8988T (cell line): ENCODE results near the gene POLE2.
"Not testable (repeated sequence)": the region's sequence is repeated elsewhere in the genome, so short reads cannot be mapped to it uniquely, and the experiment has no call there.

Source experiments
- DNase-seq: peaks from one replicate; pipeline ENCODE4 v3.0.0; 2011

POLE2 gene

GRCh38 chr14:49687942-49688700 is at the start of gene POLE2:
Gene POLE2, minus strand, starts transcription at chr14:49688214. Its CDS starts 11 bp downstream, at chr14:49688203.
- DNase-seq: peak; percentile 69

GRCh38 chr14:49735669-49736068 is 47.7 kb upstream of the POLE2 start:
- DNase-seq: not testable (repeated sequence)

DNA sequence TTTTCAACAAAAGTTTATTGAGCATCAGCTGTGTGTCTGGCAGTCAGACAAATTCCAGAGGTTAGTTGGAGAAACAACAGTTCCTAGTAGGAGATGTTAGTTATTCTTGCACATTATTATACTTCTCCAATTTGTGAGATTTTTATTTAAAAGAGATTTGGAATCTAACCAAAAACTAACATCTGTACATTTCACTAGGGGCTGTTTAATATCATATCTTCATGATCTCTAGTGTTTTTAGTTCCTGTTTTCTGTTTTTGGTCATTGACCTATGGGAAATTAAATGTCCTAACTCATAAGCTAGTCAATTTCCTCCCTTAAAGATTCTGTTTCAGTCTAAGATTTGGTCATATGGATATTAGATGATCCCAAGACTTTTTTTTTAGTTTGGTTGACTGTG is 45.8 kb upstream of the POLE2 start:
- DNase-seq: no peak

- DNase-seq: no peak
Measured at GRCh38 chr14:49732896-49733295, 44.9 kb upstream of the POLE2 start.

GRCh38 chr14:49727171-49727570 is 39.2 kb upstream of the POLE2 start:
- no peak for DNase-seq

GRCh38 chr14:49721733-49722435 is 33.9 kb upstream of the POLE2 start:
- not testable (repeated sequence) for DNase-seq

DNA sequence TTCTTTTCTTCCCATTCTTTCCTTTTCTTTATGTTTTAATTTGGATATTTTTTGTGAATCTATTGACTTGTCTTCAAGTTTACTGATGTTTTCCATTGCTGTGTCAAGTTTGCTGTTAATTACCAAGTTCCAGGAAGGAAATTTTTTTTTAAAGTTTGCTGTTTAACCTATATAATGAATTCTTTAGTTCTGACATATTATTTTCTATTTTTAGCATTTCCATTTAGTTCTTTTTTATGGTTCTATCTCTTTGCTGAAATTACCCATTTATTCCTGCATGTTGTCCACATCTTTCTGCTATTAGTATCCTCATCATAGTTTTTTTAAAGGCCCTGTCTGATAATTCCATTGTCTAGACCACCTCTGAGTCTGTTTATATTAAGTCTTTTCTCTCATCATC is 32.7 kb upstream of the POLE2 start:
- DNase-seq: no peak

DNA sequence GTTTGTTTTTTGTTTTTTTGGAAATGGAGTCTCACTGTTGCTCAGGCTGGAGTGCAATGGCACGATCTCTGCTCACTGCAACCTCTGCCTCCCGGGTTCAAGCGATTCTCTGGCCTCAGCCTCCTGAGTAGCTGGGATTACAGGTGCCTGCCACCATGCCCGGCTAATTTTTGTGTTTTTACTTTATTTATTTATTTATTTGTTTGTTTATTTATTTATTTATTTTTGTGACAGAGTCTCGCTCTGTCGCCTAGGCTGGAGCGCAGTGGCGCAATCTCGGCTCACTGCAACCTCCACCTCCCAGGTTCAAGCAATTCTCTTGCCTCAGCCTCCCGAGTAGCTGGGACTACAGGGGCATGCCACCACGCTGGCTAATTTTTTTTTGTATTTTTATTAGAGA is 23.0 kb upstream of the POLE2 start:
- not testable (repeated sequence) for DNase-seq

- DNase-seq: not testable (repeated sequence)
Measured at GRCh38 chr14:49704471-49704870, 16.5 kb upstream of the POLE2 start.

DNA sequence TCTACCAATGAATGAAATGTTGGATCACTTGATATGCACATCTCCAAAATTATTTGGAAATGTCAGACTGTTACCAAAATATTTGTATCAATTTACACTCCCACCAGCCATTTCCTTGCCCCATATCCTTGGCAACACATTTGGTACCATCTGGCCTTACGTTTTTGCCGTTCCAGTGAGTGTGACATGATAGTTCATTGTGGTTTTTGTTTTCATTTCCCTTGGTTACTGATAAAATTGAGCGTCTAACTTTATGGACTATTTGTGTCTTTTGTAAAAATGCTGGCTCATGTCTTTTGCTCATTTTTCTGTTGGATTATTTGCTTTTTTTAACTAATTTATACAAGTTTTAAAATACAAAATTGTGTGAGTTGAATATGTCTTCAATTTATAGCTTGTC is 16.0 kb upstream of the POLE2 start:
- DNase-seq: no peak

GRCh38 chr14:49702725-49703124 is 14.7 kb upstream of the POLE2 start:
- DNase-seq: no peak

DNA sequence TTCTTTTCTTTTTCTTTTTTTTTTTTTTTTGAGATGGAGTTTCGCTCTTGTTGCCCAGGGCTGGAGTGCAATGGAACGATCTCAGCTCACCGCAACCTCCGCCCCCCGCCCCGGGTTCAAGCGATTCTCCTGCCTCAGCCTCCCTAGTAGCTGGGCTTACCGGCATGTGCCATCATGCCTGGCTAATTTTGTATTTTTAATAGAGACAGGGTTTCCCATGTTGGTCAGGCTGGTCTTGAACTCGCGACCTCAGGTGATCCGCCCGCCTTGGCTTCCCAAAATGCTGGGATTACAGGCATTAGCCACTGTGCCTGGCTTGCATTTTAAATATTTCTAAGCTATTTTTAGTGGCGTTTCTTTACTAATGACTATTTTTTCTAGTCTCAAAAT is 5.7 kb upstream of the POLE2 start:
- DNase-seq: not testable (repeated sequence)

GRCh38 chr14:49692811-49693734 is 5.1 kb upstream of the POLE2 start, which contains the start of gene KLHDC1:
Gene KLHDC1, plus strand, starts transcription at chr14:49693120. Its CDS starts 75 bp downstream, at chr14:49693195.
- peak; percentile 44 for DNase-seq

- DNase-seq: no peak
Measured at GRCh38 chr14:49692193-49692757, 4.3 kb upstream of the POLE2 start.

DNA sequence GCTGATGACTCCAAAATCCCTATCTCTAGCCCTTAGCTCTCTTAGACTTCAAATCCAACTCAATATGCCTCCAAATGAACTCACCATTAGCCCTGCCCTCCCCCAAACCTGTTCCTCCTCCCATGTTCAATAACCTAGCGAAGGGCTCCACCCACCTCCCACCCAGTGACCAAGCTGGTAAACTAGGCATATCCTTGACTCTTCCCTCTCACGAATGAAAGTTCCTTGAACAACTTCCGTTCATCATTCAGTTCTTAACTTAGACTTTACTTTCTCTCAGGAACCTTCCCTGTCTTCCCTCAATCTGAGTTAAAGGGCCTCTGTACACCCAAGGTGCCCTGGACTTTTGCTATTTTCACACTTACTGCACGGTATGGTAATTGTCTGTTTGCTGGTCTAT is 3.0 kb upstream of the POLE2 start:
- DNase-seq: no peak

DNA sequence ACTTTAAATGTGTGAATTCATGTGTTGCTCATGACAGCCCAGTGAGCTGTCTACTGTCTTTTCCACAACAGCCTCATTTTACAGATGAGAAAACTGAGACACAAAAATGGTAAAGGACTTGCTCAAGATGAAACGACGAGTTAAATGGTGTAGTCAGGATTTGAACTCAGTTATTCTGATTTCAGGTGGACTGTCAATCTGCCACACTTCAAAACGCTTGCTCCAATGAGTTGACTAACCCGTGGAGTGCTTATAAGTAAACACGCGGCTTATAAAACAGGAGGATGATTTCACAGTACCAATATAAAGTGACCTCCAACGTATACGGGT is 652 bp upstream of the POLE2 start:
- no peak for DNase-seq

DNA sequence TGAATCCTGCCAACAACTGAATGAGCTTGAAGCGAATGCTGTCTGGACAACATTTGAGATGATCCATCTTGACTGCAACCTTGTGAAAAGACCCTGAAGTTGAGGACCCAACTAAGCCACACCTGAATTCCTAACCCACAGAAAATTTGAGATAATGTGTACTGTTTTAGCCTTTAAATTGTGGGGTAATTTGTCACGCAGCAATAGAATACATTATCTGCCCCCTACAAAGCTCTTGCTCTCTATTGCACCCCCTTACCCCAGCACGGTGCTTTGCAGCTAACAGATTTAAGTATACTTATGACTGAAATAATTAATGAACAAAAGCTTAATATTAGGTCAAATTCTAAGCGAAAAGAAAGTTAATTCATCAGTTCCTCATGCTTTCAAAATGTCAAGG is 1.6 kb downstream of the POLE2 start:
- no peak for DNase-seq

DNA sequence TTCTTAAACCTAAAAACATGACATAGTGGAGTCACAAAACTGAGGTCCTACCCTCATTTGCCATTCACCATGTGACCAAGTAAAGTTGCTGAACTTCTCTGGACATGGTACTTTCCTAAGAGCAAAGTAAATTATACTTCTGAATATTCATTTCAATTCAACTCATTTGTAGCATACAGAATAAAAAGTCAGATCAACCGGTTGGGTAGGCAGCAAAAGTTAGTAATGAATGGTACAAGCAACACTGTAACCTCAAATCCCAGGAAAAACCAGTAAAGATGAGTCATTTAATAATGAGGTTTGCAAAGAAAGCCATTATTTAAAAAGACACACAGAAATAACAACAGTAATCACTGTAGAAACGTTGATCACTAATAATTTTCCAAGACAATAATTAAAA is 8.7 kb downstream of the POLE2 start:
- no peak for DNase-seq

GRCh38 chr14:49677643-49678042 is 10.4 kb downstream of the POLE2 start:
- no peak for DNase-seq

DNA sequence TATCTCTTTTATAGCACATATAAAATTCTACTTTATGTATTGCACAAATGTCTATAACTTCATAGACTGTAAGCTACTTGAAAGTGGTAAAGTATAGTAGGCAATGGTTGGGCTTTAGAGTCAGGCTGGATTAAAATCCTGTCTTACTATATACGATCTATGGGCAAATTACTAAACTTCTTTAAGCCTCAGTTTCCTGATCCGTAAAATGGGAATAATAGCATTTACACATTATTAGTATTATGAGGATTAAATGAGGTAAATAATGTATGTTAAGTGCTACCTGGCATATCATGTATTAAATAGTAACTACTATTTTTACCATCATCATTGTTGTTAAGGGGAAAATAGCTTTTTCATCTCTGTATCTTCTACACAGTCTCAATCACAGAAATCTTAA is 14.4 kb downstream of the POLE2 start:
- no peak for DNase-seq

DNA sequence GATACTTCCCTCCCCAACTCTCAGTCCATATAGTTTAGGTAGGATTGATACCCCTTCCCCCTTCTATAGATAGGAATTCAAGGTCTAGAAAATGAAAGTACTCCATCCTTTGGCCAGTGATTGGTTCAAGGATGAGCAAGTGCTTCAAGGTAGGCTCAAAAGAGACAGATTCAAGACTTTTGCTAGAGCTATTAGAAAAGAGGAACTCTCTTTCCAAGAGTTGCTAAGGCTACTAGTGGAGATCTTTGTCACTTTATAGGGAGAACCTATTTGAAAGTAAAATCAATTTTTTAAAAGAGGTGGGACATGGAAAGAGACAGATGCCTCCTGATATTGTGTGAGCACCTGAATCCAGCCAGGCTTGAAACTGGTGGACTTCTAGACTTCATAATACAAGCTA is 17.5 kb downstream of the POLE2 start:
- DNase-seq: no peak

DNA sequence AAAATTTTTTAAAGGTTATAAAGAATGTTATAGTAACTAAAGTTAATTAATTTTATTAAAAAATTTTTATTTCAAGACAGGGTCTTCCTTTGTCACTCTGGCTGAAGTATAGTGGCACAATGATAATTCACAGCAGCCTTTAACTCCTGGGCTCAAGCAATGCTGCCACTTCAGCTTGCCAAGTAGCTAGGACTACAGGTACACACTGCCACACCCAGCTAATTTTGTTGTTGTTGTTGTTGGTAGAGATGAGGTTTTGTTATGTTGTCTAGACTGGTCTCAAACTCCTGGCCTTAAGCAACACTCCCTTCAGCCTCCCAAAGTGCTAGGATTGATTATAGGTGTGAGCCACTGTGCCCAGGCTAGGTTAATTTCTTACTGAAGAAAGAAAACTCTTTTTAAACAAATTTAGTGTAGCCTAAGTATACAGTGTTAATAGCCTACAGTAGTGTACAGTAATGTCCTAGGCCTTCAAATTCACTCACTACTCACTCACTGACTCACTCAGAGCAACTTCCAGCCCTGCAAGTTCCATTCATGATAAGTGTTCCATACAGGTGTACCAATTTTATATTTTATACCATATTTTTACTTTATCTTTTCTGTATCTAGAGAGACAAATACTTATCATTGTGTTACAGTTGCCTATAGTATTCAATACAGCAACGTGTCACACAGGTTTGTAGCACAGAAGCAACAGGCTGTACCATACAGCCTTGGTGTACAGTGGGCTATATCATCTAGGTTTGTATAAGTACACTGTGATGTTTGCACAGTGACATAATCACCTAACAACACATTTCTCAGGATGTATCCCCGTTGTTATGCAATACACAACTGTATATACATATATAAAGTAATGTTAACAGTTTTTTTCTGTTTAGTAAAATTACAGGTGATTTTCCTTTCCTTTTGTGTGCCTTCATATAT is 28.2 kb downstream of the POLE2 start:
- no peak for DNase-seq
